ENCODE measurements around the gene LGALS3BP. TPM values are rescaled to one million over a fixed set of nuclear protein-coding genes. Genes with fewer than 3 reads are reported as not detected.
"Not testable (repeated sequence)": the region's sequence is repeated elsewhere in the genome, so short reads cannot be mapped to it uniquely, and the experiment has no call there.

LGALS3BP gene
- total RNA-seq, 1 experiment from 2014 or later, result 116 TPM

DNA sequence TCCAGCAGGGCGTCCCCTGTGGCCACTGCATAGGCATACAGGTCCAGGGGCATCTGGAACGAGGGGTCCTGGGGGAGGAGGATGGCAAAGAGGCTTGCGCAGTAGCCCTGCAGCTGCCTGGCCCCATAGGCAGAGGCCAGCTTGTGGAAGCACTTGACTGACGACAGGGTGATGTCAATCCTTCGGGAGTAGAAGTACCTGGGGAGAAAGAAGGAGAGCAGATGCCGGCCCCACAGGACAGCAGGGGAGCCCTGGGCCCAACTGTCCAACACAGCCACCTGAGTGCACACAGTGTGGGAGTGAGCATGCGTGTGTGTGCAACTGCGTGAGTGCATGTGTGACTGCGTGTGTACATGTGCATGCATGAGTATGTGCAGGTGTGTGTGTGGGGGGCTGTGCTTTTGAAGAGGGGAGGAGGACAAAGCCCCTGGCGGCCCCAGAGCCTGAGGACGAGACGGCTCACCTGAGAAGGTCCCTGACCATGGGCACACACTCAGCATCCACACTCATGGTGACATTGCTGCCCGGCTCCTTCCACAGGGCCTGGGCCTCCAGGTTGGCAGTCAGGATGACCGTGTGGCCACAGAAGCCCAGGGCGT, 7.1 kb downstream of the LGALS3BP start:
- H3K4me3 ChIP-seq (ENCODE audit: insufficient read depth, low read depth, low read length), result no peak overlapping the region
- H3K36me3 ChIP-seq (replicated peaks; ENCODE audit: control insufficient read depth, insufficient read depth, low read length), result no peaks in the 10 kb centered on the region
- H3K27me3 ChIP-seq (ENCODE audit: control insufficient read depth, insufficient read depth, low read length), result no peaks in the 10 kb centered on the region
- DNase-seq, result peak; percentile 59

- Histone ChIP-seq H3K36me3 (replicated peaks; ENCODE audit: control insufficient read depth, insufficient read depth, low read length) (no peaks in the 10 kb centered on the region), H3K4me3 (ENCODE audit: insufficient read depth, low read depth, low read length) (no peak overlapping the region), H3K27me3 (ENCODE audit: control insufficient read depth, insufficient read depth, low read length) (no peaks in the 10 kb centered on the region)
- DNase-seq, result peak; percentile 36
These were observed 7.8 kb downstream of the LGALS3BP start for GRCh38 chr17:78971756-78972506.

GRCh38 chr17:78970834-78971755, 8.6 kb downstream of the LGALS3BP start:
- H3K27me3 ChIP-seq (ENCODE audit: control insufficient read depth, insufficient read depth, low read length), result no peaks in the 10 kb centered on the region
- DNase-seq, result peak; percentile 93
- H3K4me3 ChIP-seq (ENCODE audit: insufficient read depth, low read depth, low read length), result no peak overlapping the region
- H3K36me3 ChIP-seq (replicated peaks; ENCODE audit: control insufficient read depth, insufficient read depth, low read length), result no peaks in the 10 kb centered on the region

DNA sequence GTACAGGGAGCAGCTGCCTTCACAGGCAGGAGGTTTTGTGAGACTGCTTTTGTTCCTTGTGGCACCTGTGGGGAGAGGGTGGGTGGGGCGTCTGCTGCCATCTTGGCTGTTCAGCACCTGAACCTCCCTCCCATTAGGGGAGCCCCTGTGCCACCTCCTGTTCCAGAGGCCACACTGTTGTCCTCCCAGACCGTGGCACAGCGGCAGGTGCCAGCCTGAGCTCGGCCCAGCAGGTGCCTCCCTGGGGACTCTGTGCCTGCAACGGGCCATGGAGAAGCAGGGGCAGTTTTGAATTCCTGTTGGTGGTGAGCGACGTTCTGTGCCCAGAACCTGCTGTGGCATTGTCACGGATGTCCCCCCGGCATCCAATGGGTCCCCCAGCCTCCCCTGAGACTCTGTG, 9.9 kb downstream of the LGALS3BP start:
- no peaks in the 10 kb centered on the region for H3K27me3 ChIP-seq (ENCODE audit: control insufficient read depth, insufficient read depth, low read length)
- H3K4me3 ChIP-seq (ENCODE audit: insufficient read depth, low read depth, low read length), result no peak overlapping the region
- no peaks in the 10 kb centered on the region for H3K36me3 ChIP-seq (replicated peaks; ENCODE audit: control insufficient read depth, insufficient read depth, low read length)
- DNase-seq, result peak; percentile 25

DNA sequence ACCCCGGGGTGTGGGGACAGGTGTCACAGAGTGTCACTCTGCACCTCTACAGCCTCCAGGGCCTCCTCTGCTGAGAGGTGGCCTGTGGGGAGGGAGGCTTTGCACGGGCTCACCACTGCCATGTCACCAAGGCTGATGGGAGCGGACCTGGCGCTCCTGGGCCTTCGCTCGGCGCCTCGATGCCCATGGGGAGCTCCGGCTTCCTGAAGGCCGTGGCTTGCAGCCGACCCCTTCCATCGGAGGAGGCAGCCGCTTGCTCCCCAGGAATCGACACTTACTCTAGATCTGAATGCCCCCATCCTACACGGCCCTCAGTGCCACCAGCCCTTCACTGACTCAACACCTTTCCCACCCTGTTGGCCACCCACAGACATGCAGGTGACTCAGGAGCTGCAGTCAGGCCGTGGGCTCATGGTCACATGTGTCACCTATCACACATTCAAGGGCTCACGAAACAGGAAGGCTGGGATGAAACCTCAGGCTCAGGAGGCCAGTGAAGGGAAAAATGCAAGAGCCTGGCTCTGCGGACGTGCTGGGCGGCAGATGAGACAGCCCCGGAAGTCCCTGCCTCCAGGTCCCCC, 11.9 kb downstream of the LGALS3BP start:
- DNase-seq, result no peak
- Histone ChIP-seq H3K27me3 (ENCODE audit: control insufficient read depth, insufficient read depth, low read length) (no peaks in the 10 kb centered on the region), H3K36me3 (replicated peaks; ENCODE audit: control insufficient read depth, insufficient read depth, low read length) (no peaks in the 10 kb centered on the region), H3K4me3 (ENCODE audit: insufficient read depth, low read depth, low read length) (no peak overlapping the region)

- Histone ChIP-seq H3K36me3 (replicated peaks; ENCODE audit: control insufficient read depth, insufficient read depth, low read length) (no peaks in the 10 kb centered on the region), H3K4me3 (ENCODE audit: insufficient read depth, low read depth, low read length) (no peak overlapping the region), H3K27me3 (ENCODE audit: control insufficient read depth, insufficient read depth, low read length) (no peaks in the 10 kb centered on the region)
- peak; percentile 33 for DNase-seq
These were observed 12.7 kb downstream of the LGALS3BP start for GRCh38 chr17:78966910-78967600.

DNA sequence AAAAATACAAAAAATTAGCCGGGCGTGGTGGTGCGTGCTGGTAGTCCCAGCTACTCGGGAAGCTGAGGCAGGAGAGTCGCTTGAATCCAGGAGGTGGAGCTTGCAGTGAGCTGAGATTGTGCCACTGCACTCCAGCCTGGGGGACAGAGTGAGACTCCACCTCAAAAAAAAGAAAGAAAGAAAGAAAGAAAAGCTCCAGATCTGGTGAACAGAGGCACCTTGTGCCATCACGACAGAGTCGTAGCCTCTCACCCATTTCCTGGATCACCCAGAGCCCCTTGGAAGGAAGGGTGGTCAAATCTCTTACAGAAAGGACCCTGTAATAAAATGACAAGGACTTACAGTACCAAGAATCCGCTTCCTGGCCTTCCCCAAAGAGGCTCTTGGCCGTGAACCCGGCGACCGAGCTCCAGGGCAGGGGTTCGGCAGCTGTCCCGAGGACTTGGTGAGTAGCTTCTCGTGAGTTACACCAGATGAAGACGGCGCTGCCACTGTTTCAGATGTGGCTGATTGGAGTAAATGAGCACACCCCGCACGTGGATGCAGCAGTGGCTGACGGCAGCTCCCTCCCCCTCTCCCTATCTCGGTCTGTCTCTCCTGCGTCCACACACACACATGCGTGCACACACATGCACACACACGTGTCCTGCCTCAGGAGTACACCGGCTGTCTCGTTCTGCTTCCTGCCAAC, 13.5 kb downstream of the LGALS3BP start:
- no peaks in the 10 kb centered on the region for H3K36me3 ChIP-seq (replicated peaks; ENCODE audit: control insufficient read depth, insufficient read depth, low read length)

GRCh38 chr17:78965491-78965924, 14.2 kb downstream of the LGALS3BP start:
- no peaks in the 10 kb centered on the region for H3K27me3 ChIP-seq (ENCODE audit: control insufficient read depth, insufficient read depth, low read length)
- H3K4me3 ChIP-seq (ENCODE audit: insufficient read depth, low read depth, low read length), result no peak overlapping the region
- no peaks in the 10 kb centered on the region for H3K36me3 ChIP-seq (replicated peaks; ENCODE audit: control insufficient read depth, insufficient read depth, low read length)
- no peak for DNase-seq

More for the DNA sequence above, 13.5 kb downstream of the LGALS3BP start:
- DNase-seq, result peak; percentile 22
- Histone ChIP-seq H3K4me3 (ENCODE audit: insufficient read depth, low read depth, low read length) (no peak overlapping the region), H3K27me3 (ENCODE audit: control insufficient read depth, insufficient read depth, low read length) (no peaks in the 10 kb centered on the region)

- no peak for DNase-seq
- Histone ChIP-seq H3K4me3 (ENCODE audit: insufficient read depth, low read depth, low read length) (no peak overlapping the region), H3K27me3 (ENCODE audit: control insufficient read depth, insufficient read depth, low read length) (no peaks in the 10 kb centered on the region), H3K36me3 (replicated peaks; ENCODE audit: control insufficient read depth, insufficient read depth, low read length) (no peaks in the 10 kb centered on the region)
These were observed 16.3 kb downstream of the LGALS3BP start for GRCh38 chr17:78963378-78963777.

DNA sequence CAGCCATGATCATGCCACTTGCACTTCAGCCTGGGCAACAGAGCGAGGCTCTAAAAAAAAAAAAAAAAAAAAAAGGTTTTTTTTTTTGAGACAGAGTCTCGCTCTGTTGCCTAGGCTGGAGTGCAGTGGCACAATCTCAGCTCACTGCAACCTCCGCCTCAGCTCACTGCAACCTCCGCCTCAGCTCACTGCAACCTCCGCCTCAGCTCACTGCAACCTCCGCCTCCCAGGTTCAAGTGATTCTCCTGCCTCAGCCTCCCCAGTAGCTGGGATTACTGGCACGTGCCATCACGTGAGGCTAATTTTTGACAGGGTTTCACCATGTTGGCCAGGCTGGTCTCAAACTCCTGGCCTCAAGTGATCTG, 16.8 kb downstream of the LGALS3BP start:
- H3K36me3 ChIP-seq (replicated peaks; ENCODE audit: control insufficient read depth, insufficient read depth, low read length); DNase-seq; H3K4me3 ChIP-seq (ENCODE audit: insufficient read depth, low read depth, low read length); H3K27me3 ChIP-seq (ENCODE audit: control insufficient read depth, insufficient read depth, low read length): not testable (repeated sequence)

GRCh38 chr17:78962345-78962983, 17.3 kb downstream of the LGALS3BP start:
- H3K36me3 ChIP-seq (replicated peaks; ENCODE audit: control insufficient read depth, insufficient read depth, low read length), result no peaks in the 10 kb centered on the region
- no peak overlapping the region for H3K4me3 ChIP-seq (ENCODE audit: insufficient read depth, low read depth, low read length)
- no peaks in the 10 kb centered on the region for H3K27me3 ChIP-seq (ENCODE audit: control insufficient read depth, insufficient read depth, low read length)
- no peak for DNase-seq

- H3K36me3 ChIP-seq (replicated peaks; ENCODE audit: control insufficient read depth, insufficient read depth, low read length), result no peaks in the 10 kb centered on the region
- no peak overlapping the region for H3K4me3 ChIP-seq (ENCODE audit: insufficient read depth, low read depth, low read length)
- H3K27me3 ChIP-seq (ENCODE audit: control insufficient read depth, insufficient read depth, low read length), result no peaks in the 10 kb centered on the region
- no peak for DNase-seq
These were observed 18.2 kb downstream of the LGALS3BP start for GRCh38 chr17:78961571-78961970.

- no peaks in the 10 kb centered on the region for H3K27me3 ChIP-seq (ENCODE audit: control insufficient read depth, insufficient read depth, low read length)
- no peaks in the 10 kb centered on the region for H3K36me3 ChIP-seq (replicated peaks; ENCODE audit: control insufficient read depth, insufficient read depth, low read length)
- no peak overlapping the region for H3K4me3 ChIP-seq (ENCODE audit: insufficient read depth, low read depth, low read length)
- DNase-seq, result no peak
These were observed 18.8 kb downstream of the LGALS3BP start for GRCh38 chr17:78960928-78961327.
